Fibroblast of skin of abdomen (primary cell): ENCODE data around the gene OR10A5. TPM values are rescaled to one million over a fixed set of nuclear protein-coding genes. Genes with fewer than 3 reads are reported as not detected.
"Not testable (repeated sequence)": the region's sequence is repeated elsewhere in the genome, so short reads cannot be mapped to it uniquely, and the experiment has no call there.

Experiments
- DNase-seq: peaks from one replicate; pipeline ENCODE4 v3.0.0-alpha.2; 2013
- polyA plus RNA-seq, 2 experiments: library from polyadenylated mRNA; unstranded; fragments of 120-200 nt; gene quantifications; one replicate each; pipeline ENCODE4 v1.2.1, GENCODE V29; 2013; ENCODE audit not compliant: insufficient read length in 2 of 2

The OR10A5 gene, protein sequence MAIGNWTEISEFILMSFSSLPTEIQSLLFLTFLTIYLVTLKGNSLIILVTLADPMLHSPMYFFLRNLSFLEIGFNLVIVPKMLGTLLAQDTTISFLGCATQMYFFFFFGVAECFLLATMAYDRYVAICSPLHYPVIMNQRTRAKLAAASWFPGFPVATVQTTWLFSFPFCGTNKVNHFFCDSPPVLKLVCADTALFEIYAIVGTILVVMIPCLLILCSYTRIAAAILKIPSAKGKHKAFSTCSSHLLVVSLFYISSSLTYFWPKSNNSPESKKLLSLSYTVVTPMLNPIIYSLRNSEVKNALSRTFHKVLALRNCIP
- not detected for polyA plus RNA-seq (2013, experiment 1 of 2; ENCODE audit: insufficient read length)
- polyA plus RNA-seq (2013, experiment 2 of 2; ENCODE audit: insufficient read length): not detected

DNA sequence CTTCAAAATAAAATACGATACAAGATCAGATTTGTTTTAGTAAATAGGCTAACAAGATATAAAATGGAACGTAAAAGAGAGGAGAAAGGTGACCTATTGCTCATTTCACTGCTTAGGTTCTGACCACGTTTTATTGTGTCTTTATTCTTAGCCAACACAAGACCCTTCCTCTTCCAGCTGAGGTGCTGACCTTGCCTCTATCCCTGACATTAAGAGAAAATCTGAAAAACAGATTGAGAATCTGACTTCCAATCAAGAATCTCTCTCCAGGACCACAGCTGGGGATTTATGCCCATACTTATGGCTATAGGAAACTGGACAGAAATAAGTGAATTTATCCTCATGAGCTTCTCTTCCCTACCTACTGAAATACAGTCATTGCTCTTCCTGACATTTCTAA lies at the start of gene OR10A5:
OR10A5 (plus strand) TSS at position 301 of the 400 bp plus-strand sequence; CDS start at position 301, 0 bp downstream.
- DNase-seq: no peak

DNA sequence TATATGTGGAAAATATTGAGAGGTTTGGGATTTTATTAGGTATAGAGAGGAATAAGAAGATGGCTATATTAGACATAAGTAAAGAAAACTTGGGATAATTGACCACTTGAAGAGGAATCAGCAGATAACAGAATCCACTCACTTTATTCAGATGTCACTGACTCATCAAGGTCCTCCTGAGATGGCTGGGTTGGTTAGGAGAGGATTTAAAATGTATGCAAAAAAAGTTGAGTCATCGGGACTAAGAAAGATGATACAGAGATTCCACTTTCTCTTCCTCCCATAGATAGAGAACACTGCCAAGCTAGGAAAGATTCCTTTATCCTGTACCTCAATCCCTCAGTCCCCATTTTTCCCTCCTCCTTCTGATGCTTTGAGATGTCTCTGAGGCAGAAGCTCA lies 46.1 kb upstream of the OR10A5 start, which contains the start of gene OR6A2:
OR6A2 (minus strand) TSS at position 288 of the 400 bp plus-strand sequence. CDS start 3,981 bp downstream, outside the sequence.
- DNase-seq: peak; percentile 16

DNA sequence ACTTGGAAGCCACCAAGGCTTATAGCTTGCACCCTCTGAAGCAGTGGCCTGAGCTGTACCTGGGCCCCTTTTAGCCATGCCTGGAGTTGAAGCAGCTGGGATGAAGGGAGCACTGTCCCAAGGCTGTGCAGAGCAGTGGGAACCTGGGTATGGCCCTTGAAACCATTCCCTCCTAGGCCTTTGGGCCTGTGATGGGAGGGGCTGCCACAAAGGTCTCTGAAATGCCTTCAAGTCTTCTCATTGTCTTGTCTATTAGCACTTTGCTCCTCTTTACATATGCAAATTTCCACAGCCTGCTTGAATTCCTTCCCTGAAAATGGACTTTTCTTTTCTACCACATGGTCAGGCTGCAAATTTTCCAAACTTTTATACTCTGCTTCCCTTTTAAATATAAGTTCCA lies 44.4 kb upstream of the OR10A5 start:
- not testable (repeated sequence) for DNase-seq

DNA sequence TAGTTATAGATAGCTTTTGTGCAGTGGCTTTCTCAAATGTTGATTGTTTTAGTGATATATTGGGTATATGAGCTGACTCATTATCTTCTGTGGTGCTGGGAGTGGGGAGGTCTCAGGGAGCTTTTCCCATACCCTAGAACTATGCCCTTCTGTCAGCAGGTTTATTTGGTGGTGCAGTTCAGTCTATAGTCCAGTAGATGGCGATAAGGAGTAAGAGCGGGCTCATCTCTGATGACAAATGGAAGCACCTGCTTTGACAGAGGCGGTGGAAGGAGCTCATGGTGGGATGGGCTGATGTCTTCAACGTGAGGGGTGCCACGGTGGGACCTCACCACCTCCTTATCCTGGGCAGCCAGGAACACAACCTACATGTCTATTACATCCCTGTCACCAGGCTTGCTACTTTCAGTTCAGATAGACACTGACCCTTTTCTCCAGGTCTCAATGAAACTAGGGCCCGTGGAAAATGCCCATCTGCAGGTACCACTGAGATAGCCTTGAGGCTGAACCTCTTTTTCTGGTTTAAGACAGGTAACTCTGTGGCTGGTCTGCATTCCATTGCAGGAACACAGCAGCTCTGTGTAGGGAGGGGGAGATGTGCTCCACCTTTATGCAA lies 33.0 kb upstream of the OR10A5 start:
- DNase-seq: peak; percentile 27

DNA sequence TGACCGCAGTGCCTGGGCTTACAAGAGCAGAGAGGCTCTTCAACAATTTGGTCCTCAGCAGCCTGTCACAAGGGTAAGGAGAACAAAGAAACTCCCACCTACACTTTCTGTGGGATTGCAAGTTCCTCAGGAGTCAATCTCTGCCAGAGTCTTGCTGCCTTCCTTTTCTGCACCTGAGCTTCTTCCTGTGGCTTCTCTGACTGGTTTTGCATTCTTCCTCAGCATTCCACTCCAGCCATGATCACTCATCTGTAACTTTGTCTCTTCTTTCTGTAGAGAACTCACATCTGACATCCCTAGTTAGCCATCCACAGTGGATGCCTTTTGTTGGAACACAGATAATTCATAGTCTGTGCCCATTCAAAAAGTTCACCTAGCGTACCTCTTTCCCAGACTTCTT lies 31.8 kb upstream of the OR10A5 start:
- DNase-seq: no peak

DNA sequence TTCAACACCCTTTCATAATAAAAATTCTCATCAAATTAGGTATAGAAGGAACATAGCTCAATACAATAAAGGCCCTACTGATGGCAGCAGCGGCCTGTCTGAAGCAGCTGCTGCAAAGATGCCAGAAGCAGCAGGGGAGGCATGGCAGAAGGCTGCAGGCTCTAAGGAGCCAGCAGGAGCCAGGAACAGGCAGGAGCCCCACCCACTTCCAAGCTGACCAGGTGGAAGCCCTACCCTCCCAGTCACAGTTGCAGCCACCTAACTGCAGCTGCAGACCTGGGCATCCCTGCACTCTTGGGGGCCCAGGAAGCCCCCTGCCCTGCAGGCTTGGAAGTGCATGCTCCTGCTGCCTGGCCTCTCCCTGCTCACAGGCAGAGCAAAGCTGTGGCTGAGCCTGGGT lies 27.8 kb upstream of the OR10A5 start:
- DNase-seq: no peak

DNA sequence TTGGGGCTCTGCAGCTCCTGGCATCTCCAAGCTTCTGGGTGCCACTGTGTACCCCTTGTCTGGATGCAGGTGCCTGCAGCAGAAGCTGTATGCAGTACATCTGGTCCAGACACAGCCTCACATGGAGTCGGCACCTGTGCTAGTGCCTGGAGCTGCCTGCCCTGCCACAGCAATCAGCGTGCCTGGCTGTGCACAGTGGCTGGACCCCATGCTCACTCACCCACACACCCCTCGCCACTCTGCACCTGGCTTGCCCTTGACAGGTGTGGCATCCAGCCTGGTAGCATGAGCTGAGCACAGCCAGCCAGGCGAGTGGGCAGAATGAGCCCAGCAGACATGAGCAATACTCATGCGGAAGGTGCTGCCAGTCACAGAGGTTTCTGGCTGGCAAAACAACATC lies 26.5 kb upstream of the OR10A5 start:
- DNase-seq: no peak

DNA sequence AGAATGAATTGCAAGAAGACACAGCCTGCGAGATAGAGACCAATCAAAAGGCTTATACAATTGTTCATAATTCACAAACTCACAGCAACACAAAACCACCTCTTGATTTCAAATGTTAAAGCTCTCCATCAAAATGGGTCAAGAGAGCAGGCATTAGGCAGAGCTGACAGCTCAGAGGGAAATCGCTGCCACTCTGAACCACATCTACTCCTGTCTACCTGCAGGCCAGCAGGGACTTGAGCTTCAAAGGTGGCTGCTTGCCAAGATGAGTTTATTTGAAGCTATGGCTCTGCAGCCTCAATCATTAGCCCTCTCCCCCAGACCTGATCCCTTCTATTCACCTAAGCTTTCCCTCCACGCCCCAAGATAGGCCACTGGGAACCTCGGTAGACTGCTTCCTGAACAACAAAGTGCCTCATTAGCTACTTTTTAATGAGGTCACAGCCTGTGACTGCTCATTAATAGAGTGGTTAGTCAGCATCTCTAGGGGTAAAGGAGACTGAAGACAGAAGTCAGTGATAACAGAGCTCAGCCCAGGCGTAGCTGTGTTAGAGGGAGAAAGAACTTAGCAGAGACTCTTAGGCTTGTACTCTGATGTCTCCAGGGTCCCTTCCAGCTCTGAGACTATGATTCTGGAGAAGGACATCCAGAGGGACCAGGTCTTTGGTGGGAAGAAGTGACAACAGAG lies 21.2 kb upstream of the OR10A5 start:
- DNase-seq: no peak

DNA sequence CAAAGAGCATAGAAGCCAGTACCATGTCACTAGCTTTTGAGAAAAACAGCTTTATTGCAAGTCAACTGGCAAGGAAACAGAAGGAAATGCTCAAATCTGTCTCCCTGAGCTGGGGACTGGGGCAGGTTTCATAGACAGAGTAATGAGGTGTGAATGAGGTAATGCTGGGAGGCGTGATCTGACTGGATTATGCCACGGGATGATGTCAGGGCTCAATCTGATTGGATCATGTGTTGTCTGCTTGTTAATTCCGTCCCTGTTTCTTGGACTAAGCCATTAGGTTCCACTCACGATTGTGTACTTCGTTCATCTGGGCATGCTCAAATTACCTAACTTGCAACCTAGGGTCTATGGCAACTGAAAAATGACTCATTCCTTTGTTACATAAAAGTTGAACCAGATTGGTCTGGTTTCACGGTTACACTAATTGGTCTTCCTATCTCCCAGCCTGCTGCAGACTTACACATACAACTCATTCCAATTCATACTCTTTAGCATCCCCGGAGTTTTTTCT lies 20.2 kb upstream of the OR10A5 start:
- no peak for DNase-seq

DNA sequence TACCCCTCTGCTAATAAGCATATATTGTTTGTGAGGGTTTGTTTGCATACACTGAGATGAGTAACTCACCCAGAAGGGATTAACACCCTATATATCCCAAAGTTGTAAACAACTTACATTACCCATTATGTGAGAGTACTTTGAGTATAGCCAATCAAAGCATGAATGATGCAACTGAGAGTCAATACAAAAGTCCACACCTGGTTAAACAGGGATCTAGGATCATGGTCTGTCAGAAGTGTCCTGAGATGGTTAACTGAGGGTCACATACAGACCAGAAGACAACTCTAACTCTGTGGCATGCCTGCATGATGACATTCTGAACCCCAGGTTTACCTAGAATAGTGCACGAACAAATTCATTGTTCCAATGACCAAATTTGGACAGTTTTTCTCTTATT lies 17.4 kb upstream of the OR10A5 start:
- DNase-seq: no peak

DNA sequence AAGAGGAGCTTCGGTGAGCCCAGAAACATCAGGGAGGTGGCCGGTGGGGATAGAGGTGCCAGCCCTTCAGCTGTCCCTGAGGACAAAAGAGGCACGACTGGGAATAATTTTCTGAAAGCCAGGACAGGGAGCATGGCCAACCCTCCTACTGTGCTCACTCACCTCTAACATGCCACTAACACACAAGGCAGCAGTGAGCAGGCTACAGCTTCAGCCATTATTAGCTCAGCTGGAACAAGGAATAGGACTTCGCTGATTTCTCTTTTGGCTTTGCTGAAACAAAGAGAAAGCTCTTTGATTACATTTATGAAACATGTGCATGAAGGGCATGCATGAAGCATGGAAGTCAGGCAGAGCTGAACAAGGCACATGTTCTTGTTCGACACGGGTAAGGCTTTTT lies 12.1 kb upstream of the OR10A5 start:
- DNase-seq: no peak

DNA sequence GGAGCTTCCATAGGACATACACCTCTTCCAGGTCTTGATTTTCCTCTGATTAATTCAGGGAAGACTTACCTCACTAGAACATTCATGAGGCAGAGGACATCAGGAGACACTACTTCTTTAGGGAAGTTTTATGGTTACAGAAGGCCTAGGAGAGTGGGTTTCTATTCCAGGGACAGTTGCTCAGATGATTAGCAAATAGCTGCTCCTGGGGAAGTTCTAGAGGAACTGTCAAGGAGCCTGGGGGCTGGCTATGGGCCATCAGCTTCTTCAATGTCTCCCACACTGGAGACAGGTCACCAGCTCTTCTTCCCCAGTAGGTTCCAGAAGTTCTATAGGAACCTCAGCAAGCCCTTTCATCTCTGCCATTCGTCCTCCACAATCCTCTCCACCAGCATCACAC lies 11.5 kb upstream of the OR10A5 start:
- no peak for DNase-seq

DNA sequence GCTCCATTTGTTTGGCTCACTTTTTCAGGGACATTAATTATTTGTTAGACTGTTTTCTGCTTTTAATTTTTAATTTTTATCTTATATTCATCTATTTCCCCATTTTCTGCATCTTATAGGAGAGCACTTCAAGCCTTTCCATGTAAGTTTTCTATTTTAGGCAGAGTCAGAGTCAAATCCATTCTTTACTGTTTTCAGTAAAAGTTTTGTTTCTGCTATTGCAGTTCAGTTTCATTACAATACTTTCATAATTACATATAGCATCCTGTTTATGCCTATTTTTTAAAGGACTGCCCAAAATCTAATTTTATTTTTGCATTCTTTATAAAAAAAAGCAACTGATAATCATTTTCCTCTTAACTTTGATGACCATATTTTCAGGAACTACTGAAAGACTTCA lies 3.8 kb upstream of the OR10A5 start:
- no peak for DNase-seq

DNA sequence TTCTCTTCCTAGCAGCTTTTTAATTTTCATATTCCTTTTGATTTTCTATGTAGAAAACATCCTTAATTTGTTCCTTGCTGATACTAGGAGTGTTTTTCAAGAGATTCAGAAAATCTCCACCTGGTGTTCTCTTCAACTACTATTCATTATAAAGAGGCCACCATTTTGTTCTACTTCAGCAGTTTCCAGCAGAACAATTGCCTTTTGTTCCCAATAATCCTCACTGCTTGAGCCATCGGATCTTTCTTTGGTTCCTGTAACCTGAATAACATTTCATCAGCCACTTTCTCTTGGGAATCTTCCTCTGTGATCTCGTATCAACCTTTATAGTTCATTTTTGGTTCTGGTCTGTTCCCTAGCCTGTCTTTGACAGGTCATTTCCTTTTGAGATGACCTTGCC lies 1.8 kb upstream of the OR10A5 start:
- no peak for DNase-seq

DNA sequence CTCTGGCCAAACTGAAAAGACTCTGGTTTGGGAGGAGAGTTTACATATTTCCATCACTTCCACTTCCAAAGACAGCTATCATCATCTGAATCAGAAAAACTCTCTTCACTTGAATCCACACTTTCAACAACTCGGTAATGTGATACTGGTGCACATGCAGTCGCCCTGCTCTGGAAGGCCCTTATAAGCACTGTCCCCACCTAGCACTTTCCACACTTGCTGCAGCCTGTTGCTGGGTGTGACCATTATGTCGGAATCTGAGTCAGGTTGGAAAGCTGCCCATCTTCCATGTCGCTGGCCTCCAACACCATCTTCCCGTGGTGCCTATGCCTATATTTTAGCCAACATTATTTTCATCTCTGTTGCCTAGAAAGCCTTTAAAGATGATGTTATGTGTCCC lies 1.1 kb upstream of the OR10A5 start:
- no peak for DNase-seq

DNA sequence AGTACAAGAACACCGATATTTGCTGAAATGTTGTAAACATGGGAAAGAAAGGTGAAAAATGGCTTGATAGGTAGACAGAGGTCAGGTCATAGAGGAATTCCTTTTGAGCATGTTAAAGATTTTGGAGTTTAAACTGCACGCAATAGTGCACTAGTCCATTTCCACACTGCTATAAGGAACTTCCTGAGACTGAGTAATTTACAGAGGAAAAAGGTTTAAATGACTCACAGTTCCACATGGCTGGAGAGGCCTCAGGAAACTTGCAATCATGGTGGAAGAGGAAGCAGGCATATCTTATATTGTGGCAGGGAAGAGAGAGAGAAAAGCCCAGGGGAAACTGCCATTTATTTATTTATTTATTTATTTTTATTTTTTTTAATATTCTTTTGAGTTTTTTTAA lies 5.0 kb downstream of the OR10A5 start:
- no peak for DNase-seq

DNA sequence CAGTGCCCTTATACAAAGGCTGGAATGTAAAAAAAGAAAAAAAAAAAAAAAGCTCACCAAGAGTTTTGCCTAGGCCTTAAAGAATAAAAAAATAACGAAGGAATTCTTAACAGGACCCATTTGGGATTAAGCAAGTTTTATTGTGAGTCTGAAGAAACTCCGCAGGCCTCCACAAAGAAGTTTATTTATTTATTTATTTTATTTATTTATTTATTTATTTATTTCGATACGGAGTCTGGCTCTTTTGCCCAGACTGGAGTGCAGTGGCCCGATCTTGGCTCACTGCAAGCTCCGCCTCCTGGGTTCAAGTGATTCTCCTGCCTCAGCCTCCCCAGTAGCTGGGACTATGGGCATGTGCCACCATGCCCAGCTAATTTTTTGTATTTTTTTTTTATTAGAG lies 9.3 kb downstream of the OR10A5 start:
- DNase-seq: not testable (repeated sequence)

DNA sequence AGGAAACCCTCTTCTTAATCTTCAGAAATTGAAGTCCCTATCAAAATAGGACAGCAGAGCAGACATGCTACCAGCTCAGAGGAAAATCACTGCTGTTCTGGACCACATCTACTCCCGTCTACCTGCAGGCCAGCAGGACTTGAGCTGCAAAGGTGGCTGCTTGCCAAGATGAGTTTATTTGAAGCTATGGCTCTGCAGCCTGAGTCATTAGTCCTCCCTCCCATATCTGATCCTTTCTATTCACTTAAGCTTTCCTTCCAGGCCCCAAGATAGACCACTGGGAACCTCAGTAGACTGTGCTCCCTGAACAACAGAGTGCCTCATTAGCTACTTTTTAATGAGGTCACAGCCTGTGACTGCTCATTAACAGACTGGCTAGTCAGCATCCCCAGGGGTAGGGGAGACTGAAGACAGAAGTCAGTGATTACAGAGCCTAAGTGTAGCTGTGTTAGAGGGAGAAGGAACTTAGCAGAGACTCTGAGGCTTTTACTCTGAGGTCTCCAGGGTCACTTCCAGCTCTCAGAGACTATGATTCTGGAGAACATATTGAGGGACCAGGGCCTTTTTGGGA lies 10.6 kb downstream of the OR10A5 start:
- peak; percentile 15 for DNase-seq

DNA sequence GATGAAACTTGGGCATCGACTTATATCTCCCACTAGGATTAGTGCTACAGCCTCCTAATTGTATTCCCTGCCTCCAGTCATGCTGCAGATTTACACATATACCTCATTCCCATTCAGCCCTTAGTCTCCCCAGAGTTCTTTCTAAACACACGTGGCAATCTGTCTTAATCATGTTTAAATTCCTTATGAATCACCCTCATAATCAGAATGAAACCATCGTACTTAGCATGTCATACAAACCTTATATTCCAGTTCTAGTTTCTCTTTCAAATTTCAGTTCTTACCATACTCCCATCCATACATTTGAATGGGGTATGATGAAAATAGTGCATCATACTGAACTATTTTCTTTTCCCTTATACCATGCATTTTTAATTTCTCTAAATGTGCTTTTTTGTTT lies 11.4 kb downstream of the OR10A5 start:
- DNase-seq: no peak

DNA sequence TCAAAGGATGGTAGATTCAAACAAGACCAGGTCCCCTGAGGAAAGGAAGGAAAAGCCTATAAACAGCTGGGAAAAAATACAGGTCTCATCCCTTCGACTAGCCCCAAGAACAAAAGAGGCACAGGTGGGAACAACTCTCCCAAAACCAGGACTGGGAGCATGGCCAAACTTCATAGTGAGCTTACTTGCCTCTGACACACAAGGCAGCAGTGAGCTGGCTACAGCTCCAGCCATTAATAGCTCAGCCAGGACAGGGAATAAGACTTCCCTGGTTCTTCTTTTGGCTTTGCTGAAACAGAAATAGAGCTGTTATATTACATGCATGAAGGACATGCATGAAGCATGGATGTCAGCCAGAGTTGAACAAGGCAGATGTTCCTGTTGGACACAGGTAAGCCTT lies 17.5 kb downstream of the OR10A5 start, which contains the start of gene OR10A2:
OR10A2 (plus strand) TSS at position 97 of the 400 bp plus-strand sequence. CDS start 6,698 bp downstream, outside the sequence.
- DNase-seq: no peak

DNA sequence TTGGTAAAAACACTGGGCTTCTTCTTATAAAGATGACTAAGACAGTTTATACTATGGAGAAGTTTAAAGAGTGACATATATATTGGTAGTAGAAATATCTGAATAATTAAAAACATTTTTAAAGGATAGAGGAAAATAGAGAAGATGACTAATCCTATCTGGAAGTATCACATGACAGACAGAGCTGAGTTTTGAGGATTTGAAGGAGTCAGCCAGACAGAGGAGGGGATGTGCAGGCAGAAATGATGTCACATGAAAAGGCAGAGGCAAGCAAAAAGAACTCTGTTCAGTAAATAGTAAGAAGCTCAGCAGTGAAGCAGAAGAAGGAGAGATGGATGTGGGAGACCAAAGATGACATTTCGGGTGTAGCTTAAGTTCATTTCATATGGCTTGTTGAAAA lies 19.0 kb downstream of the OR10A5 start:
- peak; percentile 29 for DNase-seq

DNA sequence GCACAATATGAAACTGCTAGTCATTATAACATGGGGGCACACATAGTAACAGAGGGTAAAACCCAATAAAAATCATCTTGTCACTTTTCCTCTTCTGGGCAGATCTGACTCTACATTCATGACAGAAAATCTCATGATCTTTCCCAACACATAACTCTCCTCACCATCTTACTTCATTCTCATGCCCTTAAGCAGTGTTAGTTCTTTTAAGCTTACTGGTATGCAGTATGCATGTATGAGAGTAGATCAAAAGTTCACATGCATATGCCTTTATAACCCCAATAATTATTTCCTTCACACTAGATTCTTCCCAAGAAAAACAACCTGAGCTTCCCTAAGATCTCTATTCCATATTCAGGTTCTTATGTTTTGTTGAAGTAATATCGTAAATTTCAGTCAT lies 25.8 kb downstream of the OR10A5 start:
- no peak for DNase-seq

DNA sequence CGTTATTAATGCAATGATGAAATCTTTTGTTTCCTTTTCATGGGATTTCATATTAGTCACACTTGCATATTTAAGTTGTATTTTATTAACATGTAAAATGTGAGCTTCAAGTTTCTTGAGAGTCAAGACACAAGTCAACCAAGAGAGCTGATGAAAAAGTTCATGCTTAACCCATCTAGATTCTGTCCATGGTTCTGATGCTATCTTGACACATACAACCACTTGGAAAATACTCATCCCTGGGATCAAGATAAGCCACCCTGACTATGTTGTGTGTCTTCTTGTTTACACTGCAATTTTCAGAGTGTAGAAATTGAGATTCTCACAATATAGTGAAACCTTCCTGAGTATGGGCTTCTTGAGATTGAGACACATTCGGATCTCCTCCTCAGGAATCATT lies 30.3 kb downstream of the OR10A5 start:
- DNase-seq: no peak
